ENCODE measurements around the gene STAT2. TPM values are rescaled to one million over a fixed set of nuclear protein-coding genes. Genes with fewer than 3 reads are reported as not detected.

STAT2 gene
- total and polyA plus RNA-seq, 9 of the 15 experiments (the other 6 are each of a cell fraction or from before 2014, with no cell fraction given): 15.5 to 46.9 (median 40.1) TPM

DNA sequence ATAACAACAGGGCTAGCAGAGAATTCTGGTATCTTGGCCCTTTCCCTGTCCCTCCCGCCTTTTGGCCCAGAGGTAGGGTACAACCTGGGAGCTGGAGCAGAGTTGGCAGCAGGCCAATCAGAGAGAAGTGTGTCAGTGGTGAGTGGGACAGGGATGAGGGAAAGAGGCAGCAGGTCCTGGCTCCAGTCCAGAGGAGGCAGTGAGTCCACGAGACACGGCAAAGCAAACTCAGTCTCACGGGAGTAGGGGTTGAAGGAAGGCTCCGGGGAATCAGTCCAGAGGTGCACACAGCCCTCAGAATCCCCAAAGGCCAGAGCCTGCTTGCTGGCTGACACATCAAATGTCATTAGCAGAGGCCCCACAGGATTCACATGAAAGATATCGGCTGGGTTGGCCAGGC lies 33.4 kb downstream of the STAT2 start (continued):
- no peak for TF ChIP-seq ZNF518B (CRISPR knock-in tag; IDR thresholded peaks at IDR 0.05)

DNA sequence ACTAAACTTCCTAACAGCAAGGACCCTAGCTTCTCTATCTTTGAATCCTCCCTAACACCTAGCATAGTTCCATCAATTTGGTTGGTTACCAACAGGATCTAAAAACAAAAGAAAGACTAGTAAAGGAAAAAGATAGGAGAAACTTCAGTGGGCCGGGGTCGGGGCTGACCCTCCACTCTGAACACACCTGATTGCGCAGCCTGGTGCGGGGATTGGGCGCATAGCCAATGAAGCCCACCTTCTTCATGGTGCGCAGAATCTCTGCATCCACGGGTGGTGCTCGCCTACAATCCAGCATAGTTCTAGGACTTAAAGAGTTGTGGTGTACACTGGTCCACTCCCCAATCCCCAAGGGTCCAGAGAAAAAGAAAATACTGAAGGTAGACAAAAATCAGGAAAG lies 33.8 kb downstream of the STAT2 start:
- Histone ChIP-seq H3K4me2 (ENCODE audit: insufficient read depth, low read length) (no peak overlapping the region), H4K20me1 (replicated peaks; ENCODE audit: control insufficient read depth, insufficient read depth, low read length) (no peaks in the 10 kb centered on the region), H3K36me3 (ENCODE audit: control insufficient read depth, insufficient read depth, low read length) (peaks cover 56% of the 10 kb centered on the region), H3K4me3 (no peak overlapping the region), H2AFZ (ENCODE audit: low read depth, low read length) (no peak overlapping the region), H3K9ac (ENCODE audit: insufficient read depth in 1 of 2, low read depth in 2 of 2, low read length in 2 of 2) (no peak overlapping the region), H3K4me1 (replicated peaks in 1 of 2; ENCODE audit: control insufficient read depth in 2 of 2, insufficient read depth in 2 of 2, low read length in 2 of 2) (peaks cover 10 to 15% of the 10 kb centered on the region in 2 experiments; a peak in 3 of 5 replicates), H3K79me2 (ENCODE audit: control insufficient read depth, insufficient read depth, low read length) (no peaks in the 10 kb centered on the region), H3K9me1 (ENCODE audit: control insufficient read depth, insufficient read depth, low read length) (no peaks in the 10 kb centered on the region), H3K27ac (ENCODE audit: extremely low read depth, low read depth, low read length) (no peak overlapping the region), H3K27me3 (ENCODE audit: control insufficient read depth in 2 of 2, insufficient read depth in 2 of 2, low read length in 2 of 2) (no peaks in the 10 kb centered on the region), H3K9me3 (replicated peaks; ENCODE audit: control insufficient read depth, insufficient read depth, low read depth, low read length) (no peaks in the 10 kb centered on the region)
- POLR2A ChIA-PET: interaction anchor here (0.8 to 0.9 kb wide), 2 partner anchors 9 to 13 kb away, joined by 4 read pairs; partner anchors contain the start of gene IL23A
- CTCF ChIA-PET (ENCODE audit: low intra/inter-chr PET ratio): no interaction called here
- ATAC-seq: no peak
- BruUV-seq (replicated peaks): no TSS peak
- 88% methylated on average over 8 of the region's 8 CpGs for WGBS (ENCODE audit: insufficient coverage, low coverage, missing lambda C conversion rate)
- FAIRE-seq: no peak
- TF ChIP-seq HES1 (IDR thresholded peaks at IDR 0.05; ENCODE audit: low read depth): no peak
- in situ Hi-C loops (cut with MboI) (no loop called here), intact Hi-C loops (cut with micrococcal nuclease) (no loop called here)
- no peak for DNase-seq (ENCODE audit: extremely low read depth in 1 of 4, low spot score in 3 of 4)

All from K562 (cell line).